Measurements from ENCODE around the gene MOB2. TPM values are rescaled to one million over a fixed set of nuclear protein-coding genes. Genes with fewer than 3 reads are reported as not detected.

MOB2 gene
- polyA plus RNA-seq, 3 donors = 22.1 to 44.1 (median 22.5) TPM

DNA sequence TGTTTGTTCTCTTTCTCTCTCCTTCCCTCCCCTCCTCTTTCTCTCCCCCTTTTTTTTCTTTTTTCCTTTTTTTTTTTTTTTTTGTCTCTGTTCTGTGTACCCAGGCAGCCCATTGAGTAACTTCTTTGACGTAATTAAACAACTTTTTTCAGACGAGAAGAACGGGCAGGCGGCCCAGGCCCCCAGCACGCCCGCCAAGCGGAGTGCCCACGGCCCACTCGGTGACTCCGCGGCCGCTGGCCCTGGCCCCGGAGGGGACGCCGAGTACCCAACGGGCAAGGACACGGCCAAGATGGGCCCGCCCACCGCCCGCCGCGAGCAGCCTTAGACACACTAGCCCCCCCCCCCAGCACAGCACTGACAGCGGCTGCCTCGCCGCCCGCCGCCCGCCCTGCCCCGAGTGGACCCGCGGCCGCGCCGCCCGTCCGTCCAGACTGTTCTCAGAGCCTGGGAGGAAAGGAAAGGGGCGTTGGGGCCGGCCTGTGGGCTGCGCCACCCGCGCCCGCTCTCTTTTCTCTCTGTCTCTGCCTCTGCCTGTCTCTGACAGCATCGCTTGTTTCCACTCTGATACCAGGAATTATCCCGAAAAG, 26.1 kb downstream of the MOB2 start:
- no peaks in the 10 kb centered on the region for H3K79me2 ChIP-seq (ENCODE audit: insufficient read depth, low read length)
- H2AFZ ChIP-seq (ENCODE audit: insufficient read depth, low read depth, low read length, poor library complexity, severe bottlenecking) = no peak overlapping the region
- intact Hi-C loops (cut with micrococcal nuclease) = no loop called here
- no peaks in the 10 kb centered on the region for H3K4me1 Mint-ChIP-seq
- H3K27me3 Mint-ChIP-seq (ENCODE audit: low read depth in 3 of 3) = peaks cover 0 to 2% (median 0%) of the 10 kb centered on the region in 3 donors
- no peaks in the 10 kb centered on the region for H4K20me1 ChIP-seq (ENCODE audit: insufficient read depth, low read length)
- TF ChIP-seq, protein P1, sequence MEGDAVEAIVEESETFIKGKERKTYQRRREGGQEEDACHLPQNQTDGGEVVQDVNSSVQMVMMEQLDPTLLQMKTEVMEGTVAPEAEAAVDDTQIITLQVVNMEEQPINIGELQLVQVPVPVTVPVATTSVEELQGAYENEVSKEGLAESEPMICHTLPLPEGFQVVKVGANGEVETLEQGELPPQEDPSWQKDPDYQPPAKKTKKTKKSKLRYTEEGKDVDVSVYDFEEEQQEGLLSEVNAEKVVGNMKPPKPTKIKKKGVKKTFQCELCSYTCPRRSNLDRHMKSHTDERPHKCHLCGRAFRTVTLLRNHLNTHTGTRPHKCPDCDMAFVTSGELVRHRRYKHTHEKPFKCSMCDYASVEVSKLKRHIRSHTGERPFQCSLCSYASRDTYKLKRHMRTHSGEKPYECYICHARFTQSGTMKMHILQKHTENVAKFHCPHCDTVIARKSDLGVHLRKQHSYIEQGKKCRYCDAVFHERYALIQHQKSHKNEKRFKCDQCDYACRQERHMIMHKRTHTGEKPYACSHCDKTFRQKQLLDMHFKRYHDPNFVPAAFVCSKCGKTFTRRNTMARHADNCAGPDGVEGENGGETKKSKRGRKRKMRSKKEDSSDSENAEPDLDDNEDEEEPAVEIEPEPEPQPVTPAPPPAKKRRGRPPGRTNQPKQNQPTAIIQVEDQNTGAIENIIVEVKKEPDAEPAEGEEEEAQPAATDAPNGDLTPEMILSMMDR (IDR thresholded peaks at IDR 0.05) = no peak
- H3K9ac ChIP-seq (ENCODE audit: insufficient read depth, low read length, poor library complexity, severe bottlenecking) = no peak overlapping the region
- H3K27me3 ChIP-seq (ENCODE audit: control insufficient read depth in 2 of 2, insufficient read depth in 2 of 2, low read length in 2 of 2) = no peaks in the 10 kb centered on the region
- peaks cover 0 to 5% of the 10 kb centered on the region in 2 donors for H3K36me3 ChIP-seq (replicated peaks in 1 of 2; ENCODE audit: control insufficient read depth in 1 of 2, insufficient read depth in 2 of 2, low read length in 2 of 2)
- H3K4me3 Mint-ChIP-seq = no peak overlapping the region
- DNase-seq = no peak
- H3K27ac ChIP-seq (ENCODE audit: low read depth in 1 of 2, low read length in 2 of 2) = no peak overlapping the region
- H3K4me1 ChIP-seq (ENCODE audit: control insufficient read depth in 1 of 2, insufficient read depth in 2 of 2, low read length in 2 of 2) = no peaks in the 10 kb centered on the region
- peaks cover 0 to 24% of the 10 kb centered on the region in 2 donors for H3K9me3 ChIP-seq (replicated peaks in 1 of 2; ENCODE audit: control insufficient read depth in 1 of 2, insufficient read depth in 1 of 2, low read length in 2 of 2)
- no peak overlapping the region for H3K4me2 ChIP-seq (replicated peaks; ENCODE audit: extremely low read depth, low read length, poor library complexity, severe bottlenecking)
- 87% methylated on average over 21 of the region's 44 CpGs for WGBS (ENCODE audit: insufficient coverage)
- H3K9me3 Mint-ChIP-seq = peaks cover 4 to 16% (median 9%) of the 10 kb centered on the region in 7 donors
- H3K4me3 ChIP-seq (replicated peaks in 1 of 3; ENCODE audit: low read depth in 2 of 3, low read length in 3 of 3) = no peak overlapping the region
- H3K27ac Mint-ChIP-seq = no peak overlapping the region
- peaks cover 2 to 3% of the 10 kb centered on the region in 2 donors for H3K36me3 Mint-ChIP-seq

DNA sequence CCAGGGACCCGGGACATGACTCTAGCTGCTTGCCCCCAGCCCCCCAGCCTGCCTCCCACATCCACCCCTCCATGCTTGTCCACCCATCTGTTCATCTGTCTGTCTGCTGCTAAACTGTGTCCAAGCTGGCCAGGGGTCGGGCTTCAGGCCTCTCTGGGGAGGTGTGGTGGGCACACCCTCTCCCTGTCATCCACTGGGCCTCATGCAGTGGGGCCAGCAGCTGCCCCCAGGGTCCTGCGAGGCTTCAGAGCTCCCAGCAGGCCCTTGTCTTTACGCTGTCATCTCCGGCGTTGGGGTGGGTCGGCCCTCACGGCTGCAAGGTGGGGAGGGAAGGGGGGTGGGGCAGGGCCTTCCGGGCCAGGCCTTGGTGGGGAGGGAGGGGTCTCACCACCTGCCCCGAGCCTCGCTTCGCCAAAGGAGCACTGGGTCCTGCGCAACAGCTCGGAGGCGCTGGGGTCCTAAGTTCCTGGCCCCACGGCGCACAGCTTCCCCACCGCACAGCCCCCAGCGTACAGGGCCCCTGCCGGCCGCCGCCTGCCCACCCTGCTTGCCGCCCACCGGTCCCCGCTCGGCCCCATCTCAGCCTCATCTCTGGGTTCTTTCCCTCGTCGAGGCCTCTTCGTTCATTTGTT, 26.7 kb downstream of the MOB2 start:
- TF ChIP-seq, protein P1 (IDR thresholded peaks at IDR 0.05) = no peak
- no peaks in the 10 kb centered on the region for H3K79me2 ChIP-seq (ENCODE audit: insufficient read depth, low read length)
- Mint-ChIP-seq H3K27ac (peak overlapping the region in 1 of 7 donors; percentile 72), H3K4me3 (no peak overlapping the region), H3K9me3 (peaks cover 3 to 13% (median 7%) of the 10 kb centered on the region in 7 donors), H3K36me3 (no peaks in the 10 kb centered on the region), H3K4me1 (no peaks in the 10 kb centered on the region), H3K27me3 (ENCODE audit: low read depth in 3 of 3) (no peaks in the 10 kb centered on the region)
- H3K4me1 ChIP-seq (ENCODE audit: control insufficient read depth in 1 of 2, insufficient read depth in 2 of 2, low read length in 2 of 2) = no peaks in the 10 kb centered on the region
- no peak for DNase-seq
- H3K36me3 ChIP-seq (replicated peaks in 1 of 2; ENCODE audit: control insufficient read depth in 1 of 2, insufficient read depth in 2 of 2, low read length in 2 of 2) = no peaks in the 10 kb centered on the region
- H3K4me2 ChIP-seq (replicated peaks; ENCODE audit: extremely low read depth, low read length, poor library complexity, severe bottlenecking) = no peak overlapping the region
- intact Hi-C loops (cut with micrococcal nuclease) = no loop called here
- 86% methylated on average over 20 of the region's 29 CpGs for WGBS (ENCODE audit: insufficient coverage)
- H2AFZ ChIP-seq (ENCODE audit: insufficient read depth, low read depth, low read length, poor library complexity, severe bottlenecking) = no peak overlapping the region
- H3K9ac ChIP-seq (ENCODE audit: insufficient read depth, low read length, poor library complexity, severe bottlenecking) = no peak overlapping the region
- H3K9me3 ChIP-seq (replicated peaks in 1 of 2; ENCODE audit: control insufficient read depth in 1 of 2, insufficient read depth in 1 of 2, low read length in 2 of 2) = peaks cover 0 to 18% of the 10 kb centered on the region in 2 donors
- H3K27ac ChIP-seq (ENCODE audit: low read depth in 1 of 2, low read length in 2 of 2) = no peak overlapping the region
- no peaks in the 10 kb centered on the region for H4K20me1 ChIP-seq (ENCODE audit: insufficient read depth, low read length)
- no peaks in the 10 kb centered on the region for H3K27me3 ChIP-seq (ENCODE audit: control insufficient read depth in 2 of 2, insufficient read depth in 2 of 2, low read length in 2 of 2)
- H3K4me3 ChIP-seq (replicated peaks in 1 of 3; ENCODE audit: low read depth in 2 of 3, low read length in 3 of 3) = no peak overlapping the region

Measured in CD14-positive monocyte (primary cell).